HG02981 (cell line): ENCODE data around the gene POLR1A.
A peak's percentile ranks its signal among the peaks of the same experiment; 100 is the strongest.

Experiments
- ATAC-seq: cut with Tn5 transposase; IDR thresholded peaks from one replicate; pipeline ENCODE4 v1.9.1; 2021; ENCODE audit warnings: mild to moderate bottlenecking, moderate library complexity; ENCODE audit not compliant: unreplicated experiment

Gene POLR1A

GRCh38 chr2:86097114-86097896 is 8.4 kb downstream of the POLR1A start:
- no peak for ATAC-seq

- no peak for ATAC-seq
These were observed 11.5 kb downstream of the POLR1A start for GRCh38 chr2:86094229-86094628.

- ATAC-seq = no peak
These were observed 17.5 kb downstream of the POLR1A start for GRCh38 chr2:86087936-86088850.

GRCh38 chr2:86082756-86083155 is 22.9 kb downstream of the POLR1A start:
- ATAC-seq = no peak

- no peak for ATAC-seq
These were observed 24.0 kb downstream of the POLR1A start for GRCh38 chr2:86081724-86082123.

- peak; percentile 79 for ATAC-seq
These were observed 25.4 kb downstream of the POLR1A start for GRCh38 chr2:86079981-86080911.

- ATAC-seq = no peak
These were observed 26.7 kb downstream of the POLR1A start for GRCh38 chr2:86078774-86079545.

- no peak for ATAC-seq
These were observed 29.8 kb downstream of the POLR1A start for GRCh38 chr2:86075886-86076285.

- no peak for ATAC-seq
These were observed 30.9 kb downstream of the POLR1A start for GRCh38 chr2:86074811-86075210.

GRCh38 chr2:86074256-86074655 is 31.4 kb downstream of the POLR1A start:
- ATAC-seq = no peak

GRCh38 chr2:86073225-86073624 is 32.5 kb downstream of the POLR1A start:
- no peak for ATAC-seq

- ATAC-seq = peak; percentile 70
These were observed 33.3 kb downstream of the POLR1A start for GRCh38 chr2:86072271-86072858.

GRCh38 chr2:86070868-86071267 is 34.8 kb downstream of the POLR1A start:
- no peak for ATAC-seq

- no peak for ATAC-seq
These were observed 35.8 kb downstream of the POLR1A start for GRCh38 chr2:86069783-86070339.

- no peak for ATAC-seq
These were observed 36.5 kb downstream of the POLR1A start for GRCh38 chr2:86069091-86069685.

- no peak for ATAC-seq
These were observed 37.0 kb downstream of the POLR1A start for GRCh38 chr2:86068648-86069047.

- ATAC-seq = no peak
These were observed 37.5 kb downstream of the POLR1A start for GRCh38 chr2:86068136-86068588.

GRCh38 chr2:86066915-86067314 is 38.8 kb downstream of the POLR1A start:
- no peak for ATAC-seq

GRCh38 chr2:86066007-86066578 is 39.6 kb downstream of the POLR1A start:
- ATAC-seq = no peak
